Measurements from ENCODE around the gene TH.

- no peak for TF ChIP-seq CTCF (IDR thresholded peaks at IDR 0.05)
- no peak for TF ChIP-seq EZH2phosphoT487 (IDR thresholded peaks at IDR 0.05)
Observed at GRCh38 chr11:2147391-2147790, 24.2 kb downstream of the TH start.

All from neural progenitor cell (in vitro differentiated cells).